GM20431 (cell line): ENCODE results near the gene TP63.

Source experiments
- in situ Hi-C: fragments of 300-500 bp; cut with MseI, MboI; formaldehyde crosslinking; loops from one replicate; pipeline ENCODE4 v1.15.0; 2020; ENCODE audit warnings: low sequenced_read_pairs; ENCODE audit not compliant: unreplicated experiment

Gene TP63

GRCh38 chr3:189766416-189766815 lies 135.2 kb downstream of the TP63 start:
- in situ Hi-C loops = no loop called here

- in situ Hi-C loops = no loop called here
Measured at GRCh38 chr3:189771842-189772450, 140.8 kb downstream of the TP63 start.

GRCh38 chr3:189772584-189772983 lies 141.4 kb downstream of the TP63 start:
- in situ Hi-C loops = no loop called here

GRCh38 chr3:189773056-189773455 lies 141.9 kb downstream of the TP63 start:
- in situ Hi-C loops = no loop called here

- in situ Hi-C loops = no loop called here
Measured at GRCh38 chr3:189776149-189776824, 145.1 kb downstream of the TP63 start.

- in situ Hi-C loops = no loop called here
Measured at GRCh38 chr3:189778340-189778950, 147.3 kb downstream of the TP63 start.

- in situ Hi-C loops = no loop called here
Measured at GRCh38 chr3:189779166-189779565, 148.0 kb downstream of the TP63 start.

- in situ Hi-C loops = no loop called here
Measured at GRCh38 chr3:189780546-189781270, 149.5 kb downstream of the TP63 start.

GRCh38 chr3:189781415-189781814 lies 150.2 kb downstream of the TP63 start:
- in situ Hi-C loops = no loop called here

- in situ Hi-C loops = no loop called here
Measured at GRCh38 chr3:189786479-189787064, 155.4 kb downstream of the TP63 start.

- in situ Hi-C loops = no loop called here
Measured at GRCh38 chr3:189787191-189787590, 156.0 kb downstream of the TP63 start.

GRCh38 chr3:189787632-189788031 lies 156.4 kb downstream of the TP63 start:
- in situ Hi-C loops = no loop called here

GRCh38 chr3:189789432-189789831 lies 158.2 kb downstream of the TP63 start:
- in situ Hi-C loops = no loop called here

- in situ Hi-C loops = no loop called here
Measured at GRCh38 chr3:189790658-189791057, 159.5 kb downstream of the TP63 start.

GRCh38 chr3:189792046-189792929 lies 161.1 kb downstream of the TP63 start:
- in situ Hi-C loops = no loop called here

GRCh38 chr3:189794518-189794917 lies 163.3 kb downstream of the TP63 start:
- in situ Hi-C loops = no loop called here

- in situ Hi-C loops = no loop called here
Measured at GRCh38 chr3:189797103-189797750, 166.0 kb downstream of the TP63 start.

GRCh38 chr3:189799366-189799765 lies 168.2 kb downstream of the TP63 start:
- in situ Hi-C loops = no loop called here

GRCh38 chr3:189800436-189800835 lies 169.2 kb downstream of the TP63 start:
- in situ Hi-C loops = no loop called here
